Measurements from ENCODE around the gene PREB. TPM values are rescaled to one million over a fixed set of nuclear protein-coding genes. Genes with fewer than 3 reads are reported as not detected.
"Not testable (repeated sequence)": the region's sequence is repeated elsewhere in the genome, so short reads cannot be mapped to it uniquely, and the experiment has no call there.

The PREB gene
- 79.3 and 84.9 TPM in 2 replicates for total RNA-seq (2014; rRNA removed; shearing (Covaris generic))

GRCh38 chr2:27133905-27134780, at the start of gene PREB:
Gene PREB, minus strand, starts transcription at chr2:27134636. Its CDS starts 215 bp downstream, at chr2:27134421.
- DNase-seq (ENCODE audit: low read depth) = peak; percentile 99

- no peak for DNase-seq (ENCODE audit: low read depth)
These were observed 49.7 kb upstream of the PREB start for GRCh38 chr2:27184115-27184514.

GRCh38 chr2:27182346-27182745, 47.9 kb upstream of the PREB start:
- DNase-seq (ENCODE audit: low read depth) = peak; percentile 52

- DNase-seq (ENCODE audit: low read depth) = no peak
These were observed 45.0 kb upstream of the PREB start for GRCh38 chr2:27179344-27180000.

- no peak for DNase-seq (ENCODE audit: low read depth)
These were observed 44.0 kb upstream of the PREB start for GRCh38 chr2:27178469-27178868.

- no peak for DNase-seq (ENCODE audit: low read depth)
These were observed 43.3 kb upstream of the PREB start for GRCh38 chr2:27177441-27178351.

- not testable (repeated sequence) for DNase-seq (ENCODE audit: low read depth)
These were observed 41.3 kb upstream of the PREB start for GRCh38 chr2:27175781-27176180.

GRCh38 chr2:27175330-27175729, 40.9 kb upstream of the PREB start:
- DNase-seq (ENCODE audit: low read depth) = no peak

GRCh38 chr2:27174638-27175037, 40.2 kb upstream of the PREB start:
- DNase-seq (ENCODE audit: low read depth) = peak; percentile 48

- DNase-seq (ENCODE audit: low read depth) = no peak
These were observed 37.0 kb upstream of the PREB start for GRCh38 chr2:27171351-27171848.

- DNase-seq (ENCODE audit: low read depth) = no peak
These were observed 36.3 kb upstream of the PREB start for GRCh38 chr2:27170581-27171337.

- DNase-seq (ENCODE audit: low read depth) = no peak
These were observed 30.7 kb upstream of the PREB start for GRCh38 chr2:27164960-27165763.

- peak; percentile 76 for DNase-seq (ENCODE audit: low read depth)
These were observed 28.0 kb upstream of the PREB start for GRCh38 chr2:27162151-27163121.

- DNase-seq (ENCODE audit: low read depth) = no peak
These were observed 25.8 kb upstream of the PREB start for GRCh38 chr2:27160191-27160590.

- no peak for DNase-seq (ENCODE audit: low read depth)
These were observed 24.8 kb upstream of the PREB start for GRCh38 chr2:27159271-27159670.

GRCh38 chr2:27158468-27158867, 24.0 kb upstream of the PREB start:
- no peak for DNase-seq (ENCODE audit: low read depth)

- no peak for DNase-seq (ENCODE audit: low read depth)
These were observed 20.7 kb upstream of the PREB start for GRCh38 chr2:27155069-27155520.

GRCh38 chr2:27154488-27154887, 20.1 kb upstream of the PREB start:
- DNase-seq (ENCODE audit: low read depth) = no peak

All from Daoy (cell line).